HCT116 (cell line): ENCODE measurements around the gene LAPTM4A. TPM values are rescaled to one million over a fixed set of nuclear protein-coding genes. Genes with fewer than 3 reads are reported as not detected.

Experiments used
- ATAC-seq: fragments of 200-7000 bp; cut with Tn5 transposase; 2 replicates; pipeline ENCODE4 v1.9.1; 2020; ENCODE audit warnings: mild to moderate bottlenecking, moderate library complexity
- BruUV-seq: library from RNA; stranded (reverse); fragments of 400-500 nt; replicated peaks from 2 replicates; lab custom pipeline; 2021; lab: Mats Ljungman, UMichigan
- CTCF ChIA-PET: fragments of 300-600 bp; sonication (Branson Sonifier 250); formaldehyde crosslinking; loops from one replicate; lab custom pipeline; 2021; ENCODE audit warnings: antibody characterized with exemption; lab: Charles Lee
- POLR2A ChIA-PET: fragments of 300-600, 350-600 bp; sonication (Branson Sonifier 250); formaldehyde crosslinking; loops from one replicate; lab custom pipeline; 2021; ENCODE audit warnings: antibody characterized with exemption; lab: Charles Lee
- RAD21 ChIA-PET, 2 experiments: fragments of 300-600 bp; sonication (Branson Sonifier 250); formaldehyde crosslinking; loops; one replicate each; lab custom pipeline; 2023; ENCODE audit warnings: low total read pairs in 2 of 2; ENCODE audit not compliant: uncharacterized antibody in 2 of 2, unreplicated experiment in 2 of 2, low non-redundant PET in 1 of 2; lab: Charles Lee
- DNase-seq: peaks from one replicate; pipeline ENCODE4 v3.0.0-alpha.2; 2010; ENCODE audit warnings: low read depth, low spot score
- H2AFZ ChIP-seq: fragments of 200-600 bp; shearing (Covaris generic), sonication (generic); 2 replicates; pipeline ENCODE4 v1.6.1; 2017; ENCODE audit warnings: low read depth, mixed run types, mixed read lengths, antibody characterized with exemption, low read length; ENCODE audit not compliant: poor library complexity, severe bottlenecking
- H3K27ac ChIP-seq: 2 replicates; pipeline ENCODE4 v1.5.1; 2012; ENCODE audit warnings: low read depth, low read length
- H3K27me3 ChIP-seq: fragments of 200-600 bp; sonication (generic); 2 replicates; pipeline ENCODE4 v1.6.1; 2016; ENCODE audit warnings: mixed run types, low read length, mixed read lengths; ENCODE audit not compliant: insufficient read depth
- H3K36me3 ChIP-seq, 2 experiments: fragments of 200-500 bp in 1 of 2; fragments of 200-600 bp in 1 of 2; sonication (Bioruptor generic) in 1 of 2; sonication (generic) in 1 of 2; 2 replicates each; pipeline versions ENCODE4 v1.5.1 to v1.6.1; 2014 to 2016; ENCODE audit warnings: low read length in 2 of 2, inconsistent platforms in 1 of 2, mixed read lengths in 1 of 2, mixed run types in 1 of 2; ENCODE audit not compliant: insufficient read depth in 2 of 2, control insufficient read depth in 1 of 2
- H3K4me1 ChIP-seq, 2 experiments: fragments of 200-600 bp in 1 of 2; sonication (generic) in 1 of 2; 2 replicates each; pipeline versions ENCODE4 v1.5.1 to v1.6.1; 2012 to 2017; ENCODE audit warnings: low read length in 2 of 2, inconsistent platforms in 1 of 2, mild to moderate bottlenecking in 1 of 2, mixed read lengths in 1 of 2, mixed run types in 1 of 2, moderate library complexity in 1 of 2; ENCODE audit not compliant: insufficient read depth in 2 of 2, control insufficient read depth in 1 of 2
- H3K4me2 ChIP-seq: fragments of 200-600 bp; sonication (generic); 2 replicates; pipeline ENCODE4 v1.6.1; 2017; ENCODE audit warnings: mixed run types, low read length, mixed read lengths
- H3K4me3 ChIP-seq, 2 experiments: fragments of 200-600 bp in 1 of 2; sonication (generic) in 1 of 2; replicated peaks in 1 of 2; 2 replicates each; pipeline ENCODE4 v1.5.1; 2011 to 2016; ENCODE audit warnings: low read length in 2 of 2, control low read depth in 1 of 2, low read depth in 1 of 2, mild to moderate bottlenecking in 1 of 2, mixed read lengths in 1 of 2, mixed run types in 1 of 2
- H3K79me2 ChIP-seq: fragments of 200-600 bp; sonication (generic); 2 replicates; pipeline ENCODE4 v1.6.1; 2017; ENCODE audit warnings: mild to moderate bottlenecking, mixed run types, low read length, moderate library complexity, mixed read lengths; ENCODE audit not compliant: insufficient read depth
- H3K9ac ChIP-seq: fragments of 200-600 bp; sonication (generic); 2 replicates; pipeline ENCODE4 v1.6.1; 2016; ENCODE audit warnings: low read length, mixed read lengths
- H3K9me2 ChIP-seq: fragments of 200-600 bp; sonication (generic), shearing (Covaris generic); 2 replicates; pipeline ENCODE4 v1.6.1; 2017; ENCODE audit warnings: mixed run types, mild to moderate bottlenecking, moderate library complexity; ENCODE audit not compliant: insufficient read depth
- H3K9me3 ChIP-seq, 2 experiments: fragments of 200-500 bp in 1 of 2; fragments of 200-600 bp in 1 of 2; sonication (Bioruptor generic) in 1 of 2; sonication (generic) in 1 of 2; 2 replicates each; pipeline ENCODE4 v1.6.1; 2014 to 2017; ENCODE audit warnings: low read length in 2 of 2, mixed read lengths in 2 of 2, inconsistent platforms in 1 of 2, low read depth in 1 of 2, mild to moderate bottlenecking in 1 of 2, mixed run types in 1 of 2, moderate library complexity in 1 of 2; ENCODE audit not compliant: control insufficient read depth in 1 of 2, insufficient read depth in 1 of 2
- H4K20me1 ChIP-seq: fragments of 200-600 bp; sonication (generic), shearing (Covaris generic); 2 replicates; pipeline ENCODE4 v1.6.1; 2017; ENCODE audit warnings: mixed run types, mild to moderate bottlenecking, moderate library complexity; ENCODE audit not compliant: insufficient read depth
- CEBPB ChIP-seq: IDR thresholded peaks from 2 replicates; pipeline ENCODE4 v1.6.1; 2012; ENCODE audit warnings: low read depth
- EGR1 ChIP-seq: IDR thresholded peaks from 2 replicates; pipeline ENCODE4 v1.6.1; 2012; ENCODE audit warnings: low read depth
- ELF1 ChIP-seq: IDR thresholded peaks from 2 replicates; pipeline ENCODE4 v1.6.1; 2012; ENCODE audit warnings: low read depth, borderline replicate concordance
- EZH2 ChIP-seq: fragments of 200-600 bp; sonication (generic); IDR thresholded peaks from 2 replicates; pipeline ENCODE4 v1.6.1; 2017; ENCODE audit warnings: antibody characterized with exemption, mixed run types
- EZH2phosphoT487 ChIP-seq: fragments of 200-600 bp; IDR thresholded peaks from 2 replicates; pipeline ENCODE4 v1.6.1; 2018; ENCODE audit warnings: antibody characterized with exemption, borderline replicate concordance
- FOSL1 ChIP-seq: IDR thresholded peaks from 2 replicates; pipeline ENCODE4 v1.6.1; 2012; ENCODE audit warnings: low read depth
- JUND ChIP-seq: IDR thresholded peaks from 2 replicates; pipeline ENCODE4 v1.6.1; 2012
- MAX ChIP-seq: IDR thresholded peaks from 2 replicates; pipeline ENCODE4 v1.6.1; 2012
- POLR2A ChIP-seq: IDR thresholded peaks from 2 replicates; pipeline ENCODE4 v1.7.0; 2011; ENCODE audit warnings: borderline replicate concordance; ENCODE audit not compliant: insufficient read depth, insufficient read length; ENCODE audit errors: extremely low read depth
- POLR2AphosphoS5 ChIP-seq: IDR thresholded peaks from 2 replicates; pipeline ENCODE4 v1.6.1; 2011; ENCODE audit warnings: mild to moderate bottlenecking, low read depth, low read length, moderate library complexity
- RAD21 ChIP-seq: IDR thresholded peaks from 2 replicates; pipeline ENCODE4 v1.6.1; 2012; ENCODE audit warnings: low read depth, mild to moderate bottlenecking
- REST ChIP-seq: IDR thresholded peaks from 2 replicates; pipeline ENCODE4 v1.6.1; 2012; ENCODE audit warnings: low read depth
- SRF ChIP-seq: IDR thresholded peaks from 2 replicates; pipeline ENCODE4 v1.6.1; 2012; ENCODE audit warnings: low read depth
- TCF7L2 ChIP-seq: IDR thresholded peaks from 2 replicates; pipeline ENCODE4 v1.7.0; 2011; ENCODE audit warnings: borderline replicate concordance, inconsistent platforms; ENCODE audit not compliant: insufficient read depth, insufficient read length; ENCODE audit errors: extremely low read depth
- YY1 ChIP-seq: IDR thresholded peaks from 2 replicates; pipeline ENCODE4 v1.6.1; 2011; ENCODE audit warnings: low read length, low read depth, moderate library complexity, mild to moderate bottlenecking; ENCODE audit not compliant: insufficient replicate concordance; ENCODE audit errors: extremely low read depth
- ZFX ChIP-seq: fragments of 450-650 bp; IDR thresholded peaks from 2 replicates; pipeline ENCODE4 v1.6.1; 2017
- ZNF274 ChIP-seq: fragments of 200-500 bp; sonication (Bioruptor generic); IDR thresholded peaks from 2 replicates; pipeline ENCODE4 v1.6.1; 2014; ENCODE audit warnings: mild to moderate bottlenecking, low read depth, low read length, inconsistent platforms
- intact Hi-C: fragments of 100-400 bp; cut with micrococcal nuclease; formaldehyde crosslinking; loops from 2 replicates; pipeline ENCODE4 v1.10.0; 2022
- total RNA-seq: library from RNA; stranded (reverse); gene quantifications from one replicate; pipeline ENCODE4 v1.2.1, GENCODE V29; 2021; ENCODE audit not compliant: unreplicated experiment
- TF ChIP-seq, protein P1 (sequence below): IDR thresholded peaks from 2 replicates; pipeline ENCODE4 v1.6.1; 2011; ENCODE audit warnings: mild to moderate bottlenecking, low read length, moderate library complexity; ENCODE audit not compliant: insufficient replicate concordance; ENCODE audit errors: extremely low read depth
- TF ChIP-seq, protein P2 (sequence below), 3 experiments: fragments of 200-600 bp in 1 of 3; sonication (generic) in 1 of 3; IDR thresholded peaks in 2 of 3; conservative IDR thresholded peaks in 1 of 3; 2 replicates each; pipeline ENCODE4 v1.5.1; 2012 to 2017; ENCODE audit warnings: low read depth in 2 of 3, low read length in 2 of 3, antibody characterized with exemption in 1 of 3, borderline replicate concordance in 1 of 3, control low read depth in 1 of 3, mild to moderate bottlenecking in 1 of 3, mixed read lengths in 1 of 3, mixed run types in 1 of 3, moderate library complexity in 1 of 3; ENCODE audit not compliant: insufficient read depth in 1 of 3
- TF ChIP-seq, protein P3 (sequence below): IDR thresholded peaks from 2 replicates; pipeline ENCODE4 v1.6.1; 2012

LAPTM4A gene
- total RNA-seq, 1 experiment from 2014 or later, result 84.5 TPM

GRCh38 chr2:20013126-20013849 lies 38.1 kb downstream of the LAPTM4A start:
- Histone ChIP-seq H3K27me3 (no peaks in the 10 kb centered on the region), H3K4me3 (no peak overlapping the region), H3K4me2 (no peak overlapping the region), H3K9me3 (no peaks in the 10 kb centered on the region), H3K79me2 (no peaks in the 10 kb centered on the region), H2AFZ (no peak overlapping the region), H3K9ac (no peak overlapping the region), H3K36me3 (no peaks in the 10 kb centered on the region), H3K27ac (no peak overlapping the region), H3K4me1 (no peaks in the 10 kb centered on the region), H3K9me2 (no peaks in the 10 kb centered on the region), H4K20me1 (no peaks in the 10 kb centered on the region)
- TF ChIP-seq EZH2phosphoT487 (no peak), SRF (no peak), POLR2A (no peak), POLR2AphosphoS5 (no peak), TCF7L2 (no peak), YY1 (no peak), FOSL1 (no peak), JUND (no peak), ELF1 (no peak), ZNF274 (no peak), EGR1 (no peak), EZH2 (no peak), CEBPB (no peak), ZFX (no peak), RAD21 (no peak), REST (no peak), MAX (no peak)
- TF ChIP-seq, protein P1, sequence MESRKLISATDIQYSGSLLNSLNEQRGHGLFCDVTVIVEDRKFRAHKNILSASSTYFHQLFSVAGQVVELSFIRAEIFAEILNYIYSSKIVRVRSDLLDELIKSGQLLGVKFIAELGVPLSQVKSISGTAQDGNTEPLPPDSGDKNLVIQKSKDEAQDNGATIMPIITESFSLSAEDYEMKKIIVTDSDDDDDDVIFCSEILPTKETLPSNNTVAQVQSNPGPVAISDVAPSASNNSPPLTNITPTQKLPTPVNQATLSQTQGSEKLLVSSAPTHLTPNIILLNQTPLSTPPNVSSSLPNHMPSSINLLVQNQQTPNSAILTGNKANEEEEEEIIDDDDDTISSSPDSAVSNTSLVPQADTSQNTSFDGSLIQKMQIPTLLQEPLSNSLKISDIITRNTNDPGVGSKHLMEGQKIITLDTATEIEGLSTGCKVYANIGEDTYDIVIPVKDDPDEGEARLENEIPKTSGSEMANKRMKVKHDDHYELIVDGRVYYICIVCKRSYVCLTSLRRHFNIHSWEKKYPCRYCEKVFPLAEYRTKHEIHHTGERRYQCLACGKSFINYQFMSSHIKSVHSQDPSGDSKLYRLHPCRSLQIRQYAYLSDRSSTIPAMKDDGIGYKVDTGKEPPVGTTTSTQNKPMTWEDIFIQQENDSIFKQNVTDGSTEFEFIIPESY, result no peak
- TF ChIP-seq, protein P2, sequence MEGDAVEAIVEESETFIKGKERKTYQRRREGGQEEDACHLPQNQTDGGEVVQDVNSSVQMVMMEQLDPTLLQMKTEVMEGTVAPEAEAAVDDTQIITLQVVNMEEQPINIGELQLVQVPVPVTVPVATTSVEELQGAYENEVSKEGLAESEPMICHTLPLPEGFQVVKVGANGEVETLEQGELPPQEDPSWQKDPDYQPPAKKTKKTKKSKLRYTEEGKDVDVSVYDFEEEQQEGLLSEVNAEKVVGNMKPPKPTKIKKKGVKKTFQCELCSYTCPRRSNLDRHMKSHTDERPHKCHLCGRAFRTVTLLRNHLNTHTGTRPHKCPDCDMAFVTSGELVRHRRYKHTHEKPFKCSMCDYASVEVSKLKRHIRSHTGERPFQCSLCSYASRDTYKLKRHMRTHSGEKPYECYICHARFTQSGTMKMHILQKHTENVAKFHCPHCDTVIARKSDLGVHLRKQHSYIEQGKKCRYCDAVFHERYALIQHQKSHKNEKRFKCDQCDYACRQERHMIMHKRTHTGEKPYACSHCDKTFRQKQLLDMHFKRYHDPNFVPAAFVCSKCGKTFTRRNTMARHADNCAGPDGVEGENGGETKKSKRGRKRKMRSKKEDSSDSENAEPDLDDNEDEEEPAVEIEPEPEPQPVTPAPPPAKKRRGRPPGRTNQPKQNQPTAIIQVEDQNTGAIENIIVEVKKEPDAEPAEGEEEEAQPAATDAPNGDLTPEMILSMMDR (IDR thresholded peaks at IDR 0.05 in 2 of 3, conservative IDR thresholded peaks at IDR 0.05 in 1 of 3; ENCODE audit: borderline replicate concordance in 1 of 3, insufficient read depth in 1 of 3, low read depth in 2 of 3, low read length in 2 of 3), result no peak
- TF ChIP-seq, protein P3, sequence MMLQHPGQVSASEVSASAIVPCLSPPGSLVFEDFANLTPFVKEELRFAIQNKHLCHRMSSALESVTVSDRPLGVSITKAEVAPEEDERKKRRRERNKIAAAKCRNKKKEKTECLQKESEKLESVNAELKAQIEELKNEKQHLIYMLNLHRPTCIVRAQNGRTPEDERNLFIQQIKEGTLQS, result no peak
- ATAC-seq (no peak), DNase-seq (no peak)
- intact Hi-C loops, result no loop called here
- CTCF ChIA-PET, result no interaction called here
- BruUV-seq, result no TSS peak
- POLR2A ChIA-PET, result no interaction called here
- RAD21 ChIA-PET, result no interaction called here
